Aorta (tissue), 5 donors: Measurements from ENCODE around the gene TCEAL7. TPM values are rescaled to one million over a fixed set of nuclear protein-coding genes. Genes with fewer than 3 reads are reported as not detected.
A peak's percentile ranks its signal among the peaks of the same experiment; 100 is the strongest.

Experiments
- ATAC-seq: fragments of 200-7000 bp; cut with Tn5 transposase; one replicate; pipeline ENCODE4 v1.9.1; 2022; ENCODE audit warnings: moderate library complexity; ENCODE audit not compliant: low FRiP score
- DNase-seq, 2 donors: peaks; one replicate each; pipeline ENCODE4 v3.0.0-alpha.2; 2020
- H3K27ac ChIP-seq, 2 donors: one replicate each; pipeline ENCODE4 v1.5.1; 2013; ENCODE audit warnings: low read length in 2 of 2, mild to moderate bottlenecking in 2 of 2, moderate library complexity in 2 of 2, control low read depth in 1 of 2, inconsistent platforms in 1 of 2, low read depth in 1 of 2
- H3K27me3 ChIP-seq, 2 donors: one replicate each; pipeline ENCODE4 v1.6.1; 2013; ENCODE audit warnings: control low read depth in 1 of 2, low read length in 1 of 2, mild to moderate bottlenecking in 1 of 2, moderate library complexity in 1 of 2; ENCODE audit not compliant: insufficient read depth in 2 of 2, control insufficient read depth in 1 of 2
- H3K36me3 ChIP-seq, 2 donors: one replicate each; pipeline ENCODE4 v1.6.1; 2013; ENCODE audit warnings: control low read depth in 1 of 2, low read length in 1 of 2, mild to moderate bottlenecking in 1 of 2; ENCODE audit not compliant: insufficient read depth in 2 of 2, control insufficient read depth in 1 of 2
- H3K4me1 ChIP-seq, 2 donors: one replicate each; pipeline ENCODE4 v1.6.1; 2013; ENCODE audit warnings: low read length in 2 of 2, control low read depth in 1 of 2, mild to moderate bottlenecking in 1 of 2, moderate library complexity in 1 of 2; ENCODE audit not compliant: insufficient read depth in 2 of 2, control insufficient read depth in 1 of 2
- H3K4me3 ChIP-seq, 2 donors: one replicate each; pipeline ENCODE4 v1.5.1; 2013; ENCODE audit warnings: low read length in 2 of 2, control low read depth in 1 of 2, mild to moderate bottlenecking in 1 of 2
- H3K9me3 ChIP-seq: one replicate; pipeline ENCODE4 v1.6.1; 2013; ENCODE audit warnings: mild to moderate bottlenecking, low read length; ENCODE audit not compliant: control insufficient read depth
- WGBS, 2 donors: extraction: QIAGEN DNeasy Blood & Tissue Kit; methylation state at CpG; one replicate each; pipeline ENCODE4 v1.1.7; 2013; 5-methylcytosine and 5-hydroxymethylcytosine counted together
- intact Hi-C, 2 donors: fragments of 100-400 bp; cut with DNase I; formaldehyde crosslinking; loops; one replicate each; pipeline versions ENCODE4 v1.14.2 to v1.15.0; 2022
- polyA plus RNA-seq, 2 donors: library from polyadenylated mRNA; stranded (reverse); fragments of 200-250 nt; gene quantifications; one replicate each; pipeline ENCODE4 v1.2.3, GENCODE V29; 2013
- total RNA-seq, 2 donors: library from RNA; stranded (reverse); fragmentation: NEBNext Ultra II Directional; extraction: Animal tissue kit (Norgen Biotek cat#: 25700); gene quantifications; one replicate each; pipeline ENCODE4 v1.2.1, GENCODE V29; 2021
- donor health status: healthy with polysubstance abuse.
- donor health status: Bipolar disorder and iron deficiency.
- donor health status: DM: no; HTN: no; CAD: no.
- donor health status: DM: no; HTN: no; CAD: no.
- donor health status: DM: yes; HTN: yes; CAD: no.

TCEAL7 gene
- total and polyA plus RNA-seq, 4 donors: 6.7 to 21.9 (median 10.6) TPM

DNA sequence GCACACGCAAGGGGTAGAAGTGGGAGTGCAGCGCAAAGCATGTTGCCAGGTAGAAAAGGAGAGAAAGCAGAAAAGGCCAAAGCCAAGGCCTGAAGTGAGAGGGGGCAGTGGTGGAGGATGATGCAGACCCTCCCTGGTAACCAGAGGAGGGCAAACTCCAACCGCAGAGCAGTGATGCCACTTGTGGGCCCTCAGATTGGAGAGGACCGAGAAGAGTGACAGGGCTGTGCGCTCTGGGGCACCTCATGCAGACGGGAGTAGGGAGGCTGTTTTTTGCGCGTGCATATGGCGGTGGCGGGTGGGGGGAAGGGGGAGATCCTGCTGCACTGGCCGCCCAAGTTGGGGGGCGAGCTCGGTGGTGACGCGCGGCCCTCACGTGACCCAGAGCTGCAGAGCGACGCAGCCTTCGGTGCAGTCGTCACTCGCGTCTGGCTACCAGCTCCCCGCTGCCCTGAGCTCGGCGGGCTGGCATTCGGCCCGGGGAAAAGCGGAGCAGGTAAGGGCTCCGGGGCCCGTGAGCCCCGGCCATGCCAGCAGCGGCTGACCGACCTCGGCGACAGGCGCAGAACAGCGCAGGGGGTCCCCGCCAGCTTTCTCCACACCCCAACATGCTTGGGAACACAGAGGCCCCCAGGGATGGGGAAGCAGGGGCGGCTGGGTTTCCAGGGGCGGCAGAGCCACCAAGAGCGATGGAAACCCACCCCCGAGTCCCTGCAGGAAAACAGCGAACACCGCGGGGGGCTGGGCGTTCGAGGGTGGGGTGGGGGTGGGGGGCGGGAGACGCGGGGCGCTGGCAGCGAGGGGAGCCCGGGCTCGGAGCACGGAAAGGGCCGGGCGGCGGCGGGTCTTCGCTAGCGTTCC lies 46.3 kb downstream of the TCEAL7 start, which contains the start of gene BEX3:
TSS of gene BEX3 (plus strand) at position 421 of the 861 bp plus-strand sequence. CDS start 984 bp downstream, outside the sequence.
- H3K4me3 ChIP-seq: peak within 1 kb of the TSS; percentile 64 to 89
- WGBS, 2 donors: 3 to 28% methylated on average over 47 to 61 of the region's 62 CpGs
- DNase-seq: peak; percentile 68 to 79
- ATAC-seq: peak; percentile 86
- intact Hi-C loops: no loop called here
- no peaks in the 10 kb centered on the region for H3K36me3 ChIP-seq
- no peaks in the 10 kb centered on the region for H3K27me3 ChIP-seq
- H3K27ac ChIP-seq: peak within 1 kb of the TSS in 1 of 2 donors; percentile 79
- no peaks in the 10 kb centered on the region for H3K4me1 ChIP-seq
- no peaks in the 10 kb centered on the region for H3K9me3 ChIP-seq

GRCh38 chrX:103376979-103377324 lies 46.9 kb downstream of the TCEAL7 start:
- peak overlapping the region in 1 of 2 donors; percentile 45 for H3K27ac ChIP-seq

GRCh38 chrX:103378990-103379389 lies 49.0 kb downstream of the TCEAL7 start:
- no peak overlapping the region for H3K27ac ChIP-seq
- H3K4me1 ChIP-seq: no peaks in the 10 kb centered on the region
- no peak overlapping the region for H3K4me3 ChIP-seq
- no peaks in the 10 kb centered on the region for H3K36me3 ChIP-seq
- WGBS, 2 donors: 40 to 47% methylated on average over 2 of the region's 2 CpGs
- intact Hi-C loops: no loop called here
- H3K9me3 ChIP-seq: no peaks in the 10 kb centered on the region
- DNase-seq (no peak), ATAC-seq (no peak)
- no peaks in the 10 kb centered on the region for H3K27me3 ChIP-seq

More at GRCh38 chrX:103376979-103377324, 46.9 kb downstream of the TCEAL7 start:
- intact Hi-C loops: no loop called here
- Histone ChIP-seq H3K4me3 (peak overlapping the region; percentile 64 to 89), H3K36me3 (no peaks in the 10 kb centered on the region), H3K4me1 (no peaks in the 10 kb centered on the region), H3K27me3 (no peaks in the 10 kb centered on the region), H3K9me3 (no peaks in the 10 kb centered on the region)
- ATAC-seq (peak; percentile 52), DNase-seq (no peak)
- WGBS, 2 donors: 1 to 36% methylated on average over 18 to 19 of the region's 19 CpGs

Other genes with a start within 250 kb of the TCEAL7 start
- 1 to 10 TPM; 1.7 to 3.1 TPM for gene NXF3, start 237.1 kb upstream of the TCEAL7 start, total RNA-seq
- 1 to 10 TPM in 1 of 2 donors, not detected in 1; 4.0 TPM for gene NXF3, start 237.1 kb upstream of the TCEAL7 start, polyA plus RNA-seq
- gene BEX4, start 115.1 kb upstream of the TCEAL7 start, total RNA-seq: 10 to 100 TPM; 30.6 to 39.6 TPM
- 10 to 100 TPM; 41.7 to 61.7 TPM for gene BEX4, start 115.1 kb upstream of the TCEAL7 start, polyA plus RNA-seq
- gene TCEAL8, start 75.1 kb upstream of the TCEAL7 start, total RNA-seq: 10 to 100 TPM; 43.4 to 50.1 TPM
- 100 to 1,000 TPM in 1 of 2 donors, 10 to 100 TPM in 1; 80.1 to 127 TPM for gene TCEAL8, start 75.1 kb upstream of the TCEAL7 start, polyA plus RNA-seq
- 1 to 10 TPM; 1.6 to 1.8 TPM for gene TCEAL5, start 53.5 kb upstream of the TCEAL7 start, total RNA-seq
- 10 to 100 TPM in 1 of 2 donors, under 1 TPM in 1; 0.28 to 11.5 TPM for gene TCEAL5, start 53.5 kb upstream of the TCEAL7 start, polyA plus RNA-seq
- 1 to 10 TPM; 2.3 to 4.7 TPM for gene BEX2, start 19.2 kb upstream of the TCEAL7 start, total RNA-seq
- gene BEX2, start 19.2 kb upstream of the TCEAL7 start, polyA plus RNA-seq: 10 to 100 TPM in 1 of 2 donors, 1 to 10 TPM in 1; 2.6 to 13.4 TPM
- 10 to 100 TPM; 53.2 to 55.3 TPM for gene TCEAL9, start 26.3 kb downstream of the TCEAL7 start, total RNA-seq
- gene TCEAL9, start 26.3 kb downstream of the TCEAL7 start, polyA plus RNA-seq: 100 to 1,000 TPM; 178 to 199 TPM
- 10 to 100 TPM; 64.8 to 83.7 TPM for gene BEX3, start 46.3 kb downstream of the TCEAL7 start, total RNA-seq
- 100 to 1,000 TPM; 201 to 237 TPM for gene BEX3, start 46.3 kb downstream of the TCEAL7 start, polyA plus RNA-seq
- gene RAB40A, start 189.2 kb downstream of the TCEAL7 start, total RNA-seq: 1 to 10 TPM; 1.3 to 1.8 TPM
- 1 to 10 TPM in 1 of 2 donors, not detected in 1; 3.5 TPM for gene RAB40A, start 189.2 kb downstream of the TCEAL7 start, polyA plus RNA-seq